ENCODE measurements around the gene EEF2KMT.
A peak's percentile ranks its signal among the peaks of the same experiment; 100 is the strongest.
"Not testable (repeated sequence)": the region's sequence is repeated elsewhere in the genome, so short reads cannot be mapped to it uniquely, and the experiment has no call there.

The EEF2KMT gene

DNA sequence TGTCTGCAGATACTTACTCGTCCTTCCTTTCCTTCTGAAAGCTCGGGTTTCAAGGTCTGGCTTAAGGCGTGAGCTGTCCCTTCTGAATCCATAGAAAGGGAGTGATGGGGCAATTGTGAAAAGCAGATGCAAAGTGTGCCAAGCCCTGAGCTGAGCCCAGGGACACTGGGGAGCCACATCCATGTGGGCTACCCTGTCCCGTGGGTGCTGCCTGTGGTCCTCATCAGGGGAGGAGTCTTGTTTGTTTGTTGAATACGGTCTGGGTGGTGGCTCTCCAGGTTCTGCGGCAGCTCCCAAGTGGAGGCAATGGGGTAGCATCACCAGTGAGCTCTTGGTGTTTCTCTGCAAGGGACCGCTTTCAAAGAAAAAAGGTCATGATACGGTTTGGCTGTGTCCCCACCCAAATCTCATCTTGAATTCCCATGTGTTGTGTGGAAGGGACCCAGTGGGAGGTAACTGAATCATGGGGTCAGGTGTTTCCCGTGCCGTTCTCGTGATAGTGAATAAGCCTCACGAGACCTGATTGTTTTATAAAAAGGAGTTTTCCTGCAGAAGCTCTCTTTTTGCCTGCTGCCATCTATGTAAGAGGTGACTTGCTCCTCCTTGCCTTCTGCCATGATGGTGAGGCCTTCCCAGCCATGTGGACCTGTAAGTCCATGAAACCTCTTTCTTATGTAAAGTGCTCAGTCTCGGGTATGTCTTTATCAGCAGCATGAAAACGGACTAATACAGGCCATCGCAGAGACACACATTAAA, 27.0 kb downstream of the EEF2KMT start:
- no peak for DNase-seq (ENCODE audit: low spot score)

DNA sequence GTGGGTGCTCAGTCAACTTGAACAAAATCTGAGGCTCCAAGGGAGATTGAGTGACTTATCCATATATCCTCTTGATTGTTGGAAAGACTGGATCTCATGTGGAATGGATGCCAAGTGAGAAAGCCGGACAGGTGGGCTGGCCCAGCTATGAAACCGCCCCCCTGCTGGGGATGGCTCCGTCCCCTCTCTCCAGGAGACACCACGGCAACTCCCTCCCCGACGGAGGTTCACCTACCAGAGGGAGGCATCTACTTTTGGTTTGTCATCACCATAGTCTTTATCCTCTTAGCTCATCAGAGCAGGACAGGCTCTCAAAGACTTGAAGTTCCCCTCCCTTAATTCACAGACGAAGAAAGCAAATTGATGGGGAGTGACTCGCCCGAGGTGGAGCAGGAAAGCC, 27.7 kb downstream of the EEF2KMT start:
- no peak for DNase-seq (ENCODE audit: low spot score)

DNA sequence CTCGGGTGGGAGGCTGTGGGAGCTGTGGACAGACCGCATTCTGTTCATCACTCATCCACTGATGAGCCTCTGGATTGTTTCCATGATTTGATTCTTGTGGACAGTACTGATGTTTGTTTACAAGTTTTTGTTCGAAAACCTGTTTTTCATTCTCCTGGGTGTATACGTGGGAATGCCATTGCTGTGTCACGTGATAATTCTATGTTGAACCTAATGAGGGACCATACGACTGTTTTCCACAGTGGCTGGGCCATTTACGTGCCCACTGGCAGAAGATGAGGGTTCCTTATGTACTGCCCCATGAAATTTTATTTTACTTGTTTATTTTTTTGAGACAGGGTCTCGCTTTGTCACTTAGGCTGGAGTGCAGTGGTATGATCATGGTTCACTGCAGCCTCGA, 28.5 kb downstream of the EEF2KMT start:
- DNase-seq (ENCODE audit: low spot score): no peak

DNA sequence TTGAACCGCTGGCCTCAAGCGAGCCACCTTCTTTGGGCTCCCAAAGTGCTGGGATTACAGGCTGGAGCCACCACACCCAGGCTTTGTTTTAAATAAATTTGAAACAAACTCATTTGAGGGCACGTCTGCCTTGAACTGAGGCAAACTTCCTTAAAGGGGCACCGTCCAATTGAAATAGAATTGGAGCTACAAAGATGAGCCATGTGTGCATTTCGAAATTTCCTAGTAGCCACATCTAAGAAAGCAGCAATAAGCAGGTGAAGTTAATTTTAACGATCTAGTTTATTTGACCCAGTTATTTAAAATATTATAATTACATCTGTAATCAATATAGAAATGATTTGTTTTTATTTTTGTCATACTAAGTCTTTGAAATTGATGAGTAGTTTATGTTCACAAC, 31.1 kb downstream of the EEF2KMT start:
- no peak for DNase-seq (ENCODE audit: low spot score)

DNA sequence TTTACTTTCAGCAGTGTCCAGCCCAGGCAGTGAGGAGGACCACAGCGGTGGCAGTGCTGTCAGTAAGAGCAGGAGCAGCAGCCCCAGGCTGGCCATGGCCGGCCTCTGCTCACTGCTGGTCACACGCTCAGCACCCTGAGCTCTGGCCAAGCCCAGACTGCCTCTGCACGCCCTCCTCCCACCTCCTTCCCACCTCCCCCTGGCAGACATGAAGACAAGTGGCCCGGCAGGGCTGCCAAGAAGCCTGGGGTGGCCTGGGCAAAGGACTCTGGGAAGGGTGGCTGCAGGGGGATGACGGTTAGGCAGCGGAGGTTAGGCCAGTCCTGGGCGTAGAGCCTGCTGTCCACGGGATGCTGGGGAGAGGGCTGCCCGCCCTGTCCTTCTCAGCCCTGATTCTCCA, 31.8 kb downstream of the EEF2KMT start, which contains the start of gene C16orf89:
TSS of gene C16orf89 (minus strand) at position 144 of the 400 bp plus-strand sequence. CDS start at position 96, 48 bp downstream.
- DNase-seq (ENCODE audit: low spot score): no peak

DNA sequence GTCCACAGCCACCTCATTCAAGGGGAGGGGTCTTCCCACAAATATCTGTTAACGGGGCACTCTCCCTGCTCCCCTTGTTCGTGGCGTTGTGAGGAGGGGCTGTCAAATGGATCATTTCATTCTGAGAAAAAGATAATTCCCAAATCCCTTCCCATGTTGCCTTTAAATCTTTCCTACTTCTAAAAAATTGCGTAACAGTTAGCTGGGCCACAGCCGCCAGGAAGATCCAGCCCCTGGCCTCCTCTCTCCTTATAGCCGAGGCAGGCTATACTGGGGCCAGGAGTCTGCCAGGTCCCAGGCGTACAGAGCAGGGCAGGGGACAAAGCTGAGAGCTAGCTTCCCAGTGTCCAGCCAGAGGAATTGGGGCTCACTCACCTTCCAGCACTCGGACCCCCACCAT, 32.3 kb downstream of the EEF2KMT start:
- no peak for DNase-seq (ENCODE audit: low spot score)

DNA sequence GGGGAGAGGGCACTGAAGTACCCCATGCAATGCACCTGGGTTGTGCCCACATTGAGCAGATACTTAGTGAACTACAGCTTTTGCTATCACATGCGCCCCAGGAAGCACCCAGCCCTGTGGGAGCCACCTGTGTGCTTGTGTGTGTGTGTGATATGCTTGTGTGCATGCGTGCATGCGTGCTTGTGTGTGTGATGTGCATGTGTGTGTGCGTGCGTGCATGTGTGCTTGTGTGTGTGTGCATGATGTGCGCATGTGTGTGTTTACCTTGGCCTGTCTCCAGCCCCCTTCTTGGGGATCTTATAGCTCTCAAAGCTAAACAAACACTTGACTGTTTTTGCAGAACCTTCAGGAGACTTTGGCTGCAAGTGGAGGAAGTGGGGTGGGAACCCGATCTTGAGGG, 32.7 kb downstream of the EEF2KMT start:
- no peak for DNase-seq (ENCODE audit: low spot score)

DNA sequence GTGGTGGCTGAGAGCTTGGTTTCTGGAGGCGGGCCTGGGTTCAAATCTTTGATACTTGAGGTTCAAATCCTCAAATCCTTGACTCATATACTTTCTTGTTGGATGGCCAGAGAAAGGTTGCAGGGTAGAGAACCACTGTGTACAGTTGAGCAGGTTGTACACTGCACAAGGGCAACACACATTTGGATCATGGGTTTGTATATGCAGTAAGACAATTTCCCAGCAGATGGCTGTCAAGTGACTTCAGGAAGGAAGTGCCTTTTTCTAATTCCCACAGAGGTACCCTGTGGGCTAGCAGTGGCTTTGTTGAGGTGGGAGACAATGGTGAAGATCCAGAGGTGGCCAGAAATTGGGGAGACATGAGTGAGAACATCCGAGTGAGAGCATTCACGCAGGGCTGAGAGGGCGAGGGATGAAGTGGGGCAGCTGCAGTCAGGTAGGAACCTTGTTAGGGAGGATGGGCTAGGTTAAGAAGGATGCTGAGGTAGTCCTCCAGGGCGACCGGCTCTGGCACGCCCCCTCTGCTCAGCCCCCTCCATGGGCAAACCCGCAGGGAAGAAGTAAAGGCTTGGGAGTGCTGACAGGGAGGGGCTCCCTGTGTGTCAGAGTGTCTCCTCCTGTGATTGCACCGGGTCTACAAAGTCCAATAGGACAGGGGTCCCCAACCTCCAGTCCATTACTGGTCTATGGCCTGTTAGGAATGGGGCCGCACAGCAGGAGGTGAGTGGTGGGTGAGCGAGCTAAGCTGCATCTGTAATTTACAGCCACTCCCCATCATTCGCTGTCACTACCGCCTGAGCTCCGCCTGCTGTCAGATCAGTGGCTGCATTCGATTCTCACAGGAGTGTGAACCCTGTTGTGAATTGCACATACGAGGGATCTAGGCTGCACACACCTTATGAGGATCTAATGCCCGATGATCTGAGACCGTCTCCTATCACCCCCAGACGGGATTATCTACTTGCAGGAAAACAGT, 34.5 kb downstream of the EEF2KMT start:
- DNase-seq (ENCODE audit: low spot score): no peak

DNA sequence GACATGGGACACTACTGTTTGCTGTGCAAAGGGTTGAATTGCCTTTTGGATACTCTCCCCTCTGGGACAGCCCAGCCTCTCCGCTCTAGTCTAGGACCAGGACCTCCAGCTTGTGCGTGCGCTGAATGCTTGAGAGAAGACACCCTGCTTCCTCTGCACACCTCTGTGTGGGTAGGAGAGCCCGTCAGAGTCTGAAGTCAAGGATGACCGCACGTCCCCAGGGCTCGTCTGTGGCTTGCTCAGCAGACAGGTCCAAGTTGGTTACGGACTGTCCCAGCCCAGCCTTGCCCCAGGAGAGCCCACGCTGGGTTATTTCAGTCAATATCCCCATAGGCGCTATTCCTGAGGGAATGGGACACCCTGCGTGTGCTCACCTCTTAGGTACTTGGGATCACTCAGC, 35.5 kb downstream of the EEF2KMT start:
- no peak for DNase-seq (ENCODE audit: low spot score)

DNA sequence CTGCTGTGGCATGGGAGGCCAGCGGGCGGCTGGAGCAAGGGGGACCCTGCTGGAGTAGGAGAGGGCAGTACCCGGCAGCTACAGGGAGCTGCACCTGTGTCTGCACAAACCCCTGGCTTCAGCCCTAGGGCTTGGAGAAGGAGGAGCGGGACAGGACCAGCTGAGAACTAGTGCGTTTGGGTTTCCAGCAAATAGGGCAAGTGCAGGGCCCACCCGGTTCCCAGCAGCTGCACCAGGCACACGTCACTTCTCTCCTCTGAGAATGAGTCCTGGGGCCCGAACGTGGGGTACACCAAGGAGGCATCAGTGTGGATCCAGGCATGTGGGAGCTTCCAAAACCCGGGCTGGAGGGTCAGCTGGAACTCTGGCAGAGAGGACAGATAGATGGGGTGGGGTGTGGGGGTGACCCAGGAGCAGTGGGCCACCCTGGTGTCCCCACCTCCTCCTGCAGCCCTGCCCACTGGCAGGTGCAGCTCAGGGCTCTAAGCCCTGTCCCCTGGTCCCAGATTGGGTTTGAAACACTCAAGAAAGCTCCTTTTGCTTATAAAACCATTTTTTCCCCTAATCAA, 37.4 kb downstream of the EEF2KMT start:
- no peak for DNase-seq (ENCODE audit: low spot score)

DNA sequence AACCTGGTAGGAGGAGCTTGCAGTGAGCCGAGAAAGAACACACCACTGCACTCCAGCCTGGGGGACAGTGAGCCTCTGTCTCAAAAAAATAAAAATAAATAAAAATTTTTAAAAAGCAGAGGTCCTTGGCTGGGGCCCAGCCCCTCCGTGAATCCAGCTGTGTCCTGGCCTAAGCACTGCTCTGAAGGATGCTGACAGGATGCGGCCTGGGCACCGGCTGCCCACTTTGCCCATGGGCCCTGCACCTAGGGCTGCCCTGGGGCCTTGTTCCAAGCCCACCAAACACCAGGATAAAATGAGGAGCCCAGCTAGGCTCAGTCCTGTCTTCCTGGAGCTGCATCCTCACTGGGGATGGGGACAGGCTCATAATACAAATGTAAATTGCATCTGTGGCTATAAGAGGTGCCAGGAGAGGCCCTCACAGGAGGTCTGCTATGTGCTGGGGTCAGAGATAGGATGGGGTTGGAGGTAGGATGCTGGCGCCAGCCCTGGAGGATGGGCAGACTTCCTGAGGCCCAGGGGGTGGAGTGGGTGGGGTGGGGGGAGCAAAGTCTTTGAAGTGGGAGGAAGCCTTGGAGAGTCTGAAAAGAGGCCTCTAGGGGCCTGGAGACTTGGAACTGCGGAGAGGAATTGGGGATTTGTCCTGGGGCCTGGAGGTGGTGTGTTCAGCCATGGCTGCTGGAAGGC, 38.1 kb downstream of the EEF2KMT start:
- no peak for DNase-seq (ENCODE audit: low spot score)

DNA sequence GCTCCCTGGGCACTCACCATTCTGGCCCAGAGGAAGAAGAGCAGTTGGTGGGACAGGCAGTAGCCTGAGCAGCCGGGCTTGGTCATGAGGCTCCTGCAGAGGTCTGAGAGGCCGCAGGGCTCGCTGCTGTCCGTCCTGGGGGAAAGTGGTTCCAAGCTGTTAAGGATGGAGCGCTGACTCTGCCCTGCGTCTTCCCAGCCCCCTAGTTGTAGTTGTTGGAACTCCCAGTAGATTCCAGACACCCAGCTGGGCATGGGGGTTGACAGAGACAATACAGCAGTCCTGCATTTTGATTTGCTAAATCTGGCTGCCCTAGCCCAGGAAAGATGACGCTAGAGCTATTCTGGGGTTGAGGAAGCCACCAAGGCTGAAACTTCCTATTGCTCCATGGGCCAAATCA, 39.1 kb downstream of the EEF2KMT start:
- no peak for DNase-seq (ENCODE audit: low spot score)

DNA sequence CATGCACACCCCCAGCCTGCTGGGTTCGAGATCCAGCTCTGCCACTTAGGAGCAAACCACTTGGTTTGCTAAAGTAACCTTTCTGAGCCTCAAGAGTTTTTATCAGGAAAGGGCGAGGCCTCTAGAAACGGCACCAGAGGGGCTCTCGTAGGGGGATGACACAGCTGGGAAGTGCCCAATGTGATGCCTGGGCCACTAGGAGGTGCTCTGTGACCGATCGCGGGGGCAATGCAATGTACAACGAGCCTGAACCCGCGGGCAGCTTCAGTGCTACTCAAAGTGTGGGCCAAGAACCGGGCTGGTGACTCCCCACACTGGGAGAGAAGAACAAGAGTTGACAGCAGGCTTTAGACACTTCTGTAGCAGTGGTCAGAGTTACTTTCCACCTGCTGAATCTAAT, 41.2 kb downstream of the EEF2KMT start:
- DNase-seq (ENCODE audit: low spot score): peak; percentile 57

DNA sequence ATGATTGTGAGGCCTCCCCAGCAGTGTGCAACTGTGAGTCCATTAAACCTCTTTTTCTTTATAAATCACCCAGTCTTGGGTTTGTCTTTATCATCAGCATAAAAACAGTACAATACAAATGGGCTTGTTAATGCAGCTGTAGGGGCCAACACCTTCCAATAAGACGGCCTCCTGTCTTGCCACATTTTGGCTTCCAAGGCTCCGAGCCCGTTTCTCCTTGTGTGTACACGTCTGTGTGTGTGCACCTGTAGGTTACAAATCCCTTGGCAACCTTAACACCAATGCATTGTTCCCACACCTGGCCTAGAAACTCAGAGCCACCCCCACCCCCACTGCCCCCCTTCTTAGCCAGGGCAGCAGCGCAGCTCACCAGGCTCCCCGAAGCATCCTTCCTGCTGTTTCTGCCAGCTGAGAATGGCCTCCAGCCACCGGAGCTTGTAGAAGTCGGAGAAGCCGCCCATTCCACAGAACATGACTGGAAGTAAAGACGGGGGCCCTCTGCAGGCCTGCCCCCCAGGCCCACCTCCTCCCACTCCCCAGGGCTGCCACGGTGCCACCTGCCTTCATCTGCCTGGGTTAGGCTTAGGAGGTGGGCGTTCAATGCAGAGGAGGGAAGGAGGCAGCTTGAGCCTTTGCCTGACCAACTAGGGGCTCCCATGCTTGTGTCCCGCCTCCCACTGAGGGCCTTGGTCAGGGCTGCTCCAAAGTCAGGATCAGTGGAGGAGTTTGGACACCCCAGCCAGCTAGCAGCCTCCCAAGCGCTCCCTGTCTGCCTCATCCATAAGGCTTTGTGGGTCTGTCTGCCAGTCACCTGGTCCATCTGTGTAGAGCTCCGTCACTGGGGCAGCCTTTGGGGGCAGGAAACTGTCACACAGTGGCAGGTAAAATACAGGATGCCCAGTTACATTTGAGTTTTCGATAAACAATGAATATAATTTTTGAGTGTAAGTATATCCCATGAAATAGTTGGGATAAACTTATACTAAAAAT, 42.4 kb downstream of the EEF2KMT start:
- DNase-seq (ENCODE audit: low spot score): no peak

DNA sequence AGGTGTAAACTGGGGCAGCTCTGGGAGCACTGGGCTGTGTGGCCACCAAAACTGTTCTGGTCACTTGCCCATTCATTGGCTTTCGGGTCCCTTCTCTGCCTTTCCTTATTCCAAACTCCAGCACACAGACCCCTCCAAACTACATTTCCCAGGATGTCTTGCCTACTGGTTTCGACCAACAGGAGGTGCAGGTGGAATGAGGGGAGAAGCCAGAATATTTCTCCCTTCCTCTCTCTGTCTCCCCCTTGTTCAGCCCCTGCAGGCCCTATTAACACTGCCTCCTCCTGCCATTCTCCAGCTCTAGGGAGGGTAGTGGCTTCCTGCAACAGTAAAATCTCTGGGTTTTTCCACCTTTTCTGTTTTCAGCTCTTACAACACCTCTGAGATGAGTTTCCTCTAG, 50.7 kb downstream of the EEF2KMT start:
- DNase-seq (ENCODE audit: low spot score): no peak

DNA sequence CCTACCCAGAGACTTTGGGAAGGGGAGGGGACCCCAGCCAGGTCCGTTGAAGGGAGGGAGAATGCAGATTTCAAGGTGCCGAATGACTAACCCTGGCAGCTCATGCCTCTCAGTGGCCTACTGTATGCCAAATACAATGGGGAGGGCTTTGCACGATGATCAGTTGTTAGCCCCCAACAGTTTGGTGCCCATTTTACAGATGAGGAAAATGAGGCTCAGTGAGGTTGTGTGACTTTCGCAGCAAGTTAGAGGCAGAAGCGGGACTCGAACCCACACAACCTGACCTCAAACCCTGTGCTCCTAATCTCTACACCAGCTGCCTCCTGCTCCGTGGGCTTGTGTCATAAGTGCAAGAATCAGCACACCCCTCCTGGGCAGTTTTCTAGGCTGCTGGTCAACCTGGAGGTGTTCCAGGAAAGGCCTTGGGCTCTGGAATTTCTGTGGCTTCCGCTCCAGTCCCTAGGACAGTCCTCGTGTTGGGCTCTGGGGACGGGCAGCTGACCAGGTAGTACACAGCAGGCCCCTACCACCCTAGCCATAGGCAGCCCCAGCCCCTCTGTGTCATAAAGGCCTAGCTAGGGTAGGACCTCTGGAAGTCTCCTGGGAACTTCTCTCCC, 52.0 kb downstream of the EEF2KMT start:
- DNase-seq (ENCODE audit: low spot score): no peak

DNA sequence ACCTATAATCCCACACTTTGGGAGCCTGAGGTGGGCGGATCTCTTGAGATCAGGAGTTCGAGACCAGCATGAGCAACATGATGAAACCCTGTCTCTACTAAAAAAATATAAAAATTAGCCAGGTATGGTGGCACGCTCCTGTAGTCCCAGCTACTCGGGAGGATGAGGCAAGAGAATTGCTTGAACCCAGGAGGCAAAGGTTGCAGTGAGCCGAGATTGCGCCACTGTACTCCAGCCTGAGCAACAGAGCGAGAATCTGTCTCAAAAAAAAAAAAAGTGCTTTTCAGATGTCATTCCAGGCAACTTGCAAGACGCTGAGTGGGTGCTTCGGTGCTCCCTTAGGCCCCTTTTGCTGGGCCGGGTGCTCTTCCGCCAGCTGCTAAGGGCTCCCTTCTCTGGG, 53.0 kb downstream of the EEF2KMT start:
- not testable (repeated sequence) for DNase-seq (ENCODE audit: low spot score)

DNA sequence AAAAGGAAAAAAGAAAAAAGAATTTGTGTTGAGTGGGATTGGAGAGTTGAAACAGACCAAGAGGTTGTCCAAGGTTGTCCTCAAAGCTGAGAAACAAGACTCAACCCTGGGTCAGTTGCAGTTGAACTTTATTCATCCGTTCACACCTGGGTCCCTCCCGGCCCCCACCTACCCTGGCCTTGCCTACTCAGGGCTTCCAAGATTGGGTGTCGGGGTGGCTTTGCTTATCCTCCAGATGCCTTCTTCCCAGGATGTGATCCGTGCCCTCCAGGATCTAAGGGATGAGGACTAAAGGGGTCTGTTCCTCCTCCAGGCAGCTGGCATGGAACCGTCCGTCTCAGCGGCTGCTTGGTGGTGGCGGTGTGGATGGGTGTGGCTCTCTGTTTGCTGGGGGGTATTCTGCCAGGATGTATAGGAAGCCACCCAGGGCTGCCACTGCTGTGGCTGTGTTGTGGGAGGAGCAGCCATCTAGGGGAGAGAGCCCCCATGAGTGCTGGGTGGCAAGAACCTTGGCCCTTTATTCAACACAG, 53.5 kb downstream of the EEF2KMT start:
- no peak for DNase-seq (ENCODE audit: low spot score)

DNA sequence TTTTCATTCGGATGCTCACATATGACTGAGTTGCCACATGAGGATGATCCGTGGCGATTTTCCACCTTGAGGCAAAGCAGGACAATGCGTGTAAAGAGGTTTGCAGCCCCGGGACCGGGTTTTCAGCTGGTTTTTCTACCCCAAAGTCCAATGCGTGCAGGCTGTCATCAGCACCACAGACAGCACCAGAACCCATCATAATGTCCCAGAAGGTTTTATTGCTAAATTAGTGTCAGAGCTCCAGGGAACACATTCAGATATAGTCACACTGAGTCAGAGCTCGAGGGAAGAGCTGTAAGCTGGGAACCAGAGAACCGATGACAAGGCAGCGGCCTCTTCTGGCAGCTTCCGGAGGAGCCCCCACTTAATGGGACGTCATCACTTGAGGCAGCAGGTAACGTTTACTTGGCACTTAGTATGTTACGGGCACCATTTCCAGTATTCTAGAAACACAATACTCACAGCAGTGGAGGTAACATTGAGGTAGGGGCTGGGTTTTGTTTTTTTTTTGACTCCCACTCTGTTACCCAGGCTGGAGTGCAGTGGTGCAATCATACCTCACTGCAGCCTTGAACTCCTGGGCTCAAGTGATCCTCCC, 54.9 kb downstream of the EEF2KMT start:
- DNase-seq (ENCODE audit: low spot score): no peak
